HUES6 (cell line): ENCODE results near the gene DLX6.
A peak's percentile ranks its signal among the peaks of the same experiment; 100 is the strongest.

Source experiments
- H3K27ac ChIP-seq: 2 replicates; pipeline ENCODE4 v1.7.0; 2013; ENCODE audit warnings: low read depth, mild to moderate bottlenecking, low read length, inconsistent platforms
- H3K27me3 ChIP-seq: 2 replicates; pipeline ENCODE4 v1.6.1; 2013; ENCODE audit warnings: low read length; ENCODE audit not compliant: control insufficient read depth, insufficient read depth
- H3K36me3 ChIP-seq: 2 replicates; pipeline ENCODE4 v1.6.1; 2013; ENCODE audit warnings: low read length; ENCODE audit not compliant: control insufficient read depth, insufficient read depth
- H3K4me1 ChIP-seq: 2 replicates; pipeline ENCODE4 v1.6.1; 2013; ENCODE audit warnings: low read length; ENCODE audit not compliant: control insufficient read depth, insufficient read depth
- H3K4me3 ChIP-seq: 2 replicates; pipeline ENCODE4 v1.5.1; 2013; ENCODE audit warnings: low read depth, low read length
- H3K9ac ChIP-seq: one replicate; pipeline ENCODE4 v1.6.1; 2013; ENCODE audit warnings: mild to moderate bottlenecking, low read length
- H3K9me3 ChIP-seq: 2 replicates; pipeline ENCODE4 v1.6.1; 2013; ENCODE audit warnings: low read depth, low read length; ENCODE audit not compliant: control insufficient read depth, insufficient read depth

The DLX6 gene

DNA sequence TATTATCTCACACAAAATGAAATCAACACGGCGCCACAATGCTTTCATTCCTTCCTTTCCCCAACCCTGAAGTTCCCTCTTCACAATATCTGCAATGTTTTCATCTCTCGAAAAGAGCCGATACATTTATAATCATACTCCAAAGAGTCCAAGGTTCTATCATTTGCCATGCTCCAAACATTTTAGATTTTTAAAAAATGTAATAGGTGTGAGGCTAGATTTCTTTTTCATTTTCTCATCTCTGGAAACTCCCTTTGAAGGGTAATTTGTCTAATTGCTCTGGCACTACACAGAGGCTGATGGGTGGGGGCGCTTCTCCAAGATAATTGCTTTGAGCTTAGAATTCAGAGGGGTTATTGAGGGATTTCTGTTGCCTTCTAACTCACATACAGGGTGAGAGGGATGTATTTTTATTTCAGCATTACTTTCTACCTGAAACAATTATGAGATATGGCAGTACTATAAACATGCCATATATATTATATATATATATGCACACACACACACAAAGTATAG lies 14.4 kb downstream of the DLX6 start:
- no peak overlapping the region for H3K27ac ChIP-seq
- no peaks in the 10 kb centered on the region for H3K36me3 ChIP-seq
- no peak overlapping the region for H3K4me3 ChIP-seq
- H3K4me1 ChIP-seq = peaks cover 58% of the 10 kb centered on the region
- H3K9me3 ChIP-seq = no peaks in the 10 kb centered on the region
- H3K9ac ChIP-seq = no peak overlapping the region
- peaks cover 100% of the 10 kb centered on the region for H3K27me3 ChIP-seq

- H3K27me3 ChIP-seq = peaks cover 100% of the 10 kb centered on the region
- H3K4me3 ChIP-seq = peak overlapping the region; percentile 54
- no peaks in the 10 kb centered on the region for H3K36me3 ChIP-seq
- H3K9ac ChIP-seq = no peak overlapping the region
- H3K27ac ChIP-seq = no peak overlapping the region
- peaks cover 67% of the 10 kb centered on the region for H3K4me1 ChIP-seq
- H3K9me3 ChIP-seq = no peaks in the 10 kb centered on the region
These were observed 15.2 kb downstream of the DLX6 start for GRCh38 chr7:97020601-97020995.

DNA sequence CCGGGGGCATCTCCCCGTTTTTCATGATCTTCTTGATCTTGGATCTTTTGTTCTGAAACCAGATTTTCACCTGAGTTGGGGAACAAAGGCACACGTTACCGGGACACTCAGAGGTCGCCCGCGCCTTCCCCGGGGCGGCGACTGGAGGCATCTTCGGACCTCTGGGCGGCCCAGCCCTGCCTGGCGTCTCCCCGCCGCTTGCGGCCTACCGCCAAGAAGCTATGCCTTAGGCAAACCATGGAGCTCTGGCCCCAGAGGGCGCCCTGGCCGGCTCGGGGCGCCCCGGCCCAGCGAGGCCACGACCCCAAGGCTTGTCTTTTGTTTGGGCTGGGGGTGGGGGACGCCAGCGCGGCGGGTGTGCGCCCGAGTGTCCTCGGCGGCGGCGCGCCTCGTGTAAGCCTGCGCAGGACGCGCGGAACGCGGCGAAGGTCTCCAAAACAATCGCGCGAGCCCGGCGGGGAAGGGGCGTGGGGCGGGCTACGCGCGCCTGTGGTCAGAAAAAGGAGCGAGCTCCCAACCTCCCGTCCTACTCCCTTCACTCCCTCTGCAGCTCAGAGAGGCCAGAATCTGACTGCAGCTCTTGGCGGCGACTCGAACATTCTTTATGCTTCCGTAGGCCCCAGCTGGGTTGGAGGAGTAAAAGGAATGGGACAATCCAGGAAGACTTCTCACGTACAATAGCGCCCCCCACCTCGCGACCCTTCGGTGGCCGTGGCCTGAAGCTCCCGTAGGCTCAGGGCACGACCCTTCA lies 15.8 kb downstream of the DLX6 start:
- Histone ChIP-seq H3K9ac (no peak overlapping the region), H3K36me3 (no peaks in the 10 kb centered on the region), H3K27me3 (peaks cover 100% of the 10 kb centered on the region), H3K27ac (no peak overlapping the region), H3K4me3 (peak overlapping the region; percentile 54), H3K4me1 (peaks cover 72% of the 10 kb centered on the region), H3K9me3 (no peaks in the 10 kb centered on the region)

- Histone ChIP-seq H3K4me3 (peak overlapping the region; percentile 54), H3K4me1 (peaks cover 74% of the 10 kb centered on the region)
These were observed 16.6 kb downstream of the DLX6 start for GRCh38 chr7:97021747-97022490.

GRCh38 chr7:97022491-97023306 lies 17.3 kb downstream of the DLX6 start:
- peaks cover 73% of the 10 kb centered on the region for H3K4me1 ChIP-seq
- H3K36me3 ChIP-seq = no peaks in the 10 kb centered on the region
- H3K27me3 ChIP-seq = peaks cover 100% of the 10 kb centered on the region
- H3K9ac ChIP-seq = no peak overlapping the region
- H3K27ac ChIP-seq = no peak overlapping the region
- H3K9me3 ChIP-seq = no peaks in the 10 kb centered on the region
- H3K4me3 ChIP-seq = peak overlapping the region; percentile 54

More at GRCh38 chr7:97021747-97022490, 16.6 kb downstream of the DLX6 start:
- no peaks in the 10 kb centered on the region for H3K36me3 ChIP-seq
- H3K9me3 ChIP-seq = no peaks in the 10 kb centered on the region
- H3K27ac ChIP-seq = no peak overlapping the region
- H3K27me3 ChIP-seq = peaks cover 100% of the 10 kb centered on the region
- H3K9ac ChIP-seq = no peak overlapping the region

- Histone ChIP-seq H3K36me3 (no peaks in the 10 kb centered on the region), H3K27ac (no peak within 1 kb of the TSS), H3K4me1 (peaks cover 66% of the 10 kb centered on the region), H3K9ac (no peak within 1 kb of the TSS), H3K9me3 (no peaks in the 10 kb centered on the region), H3K4me3 (peak within 1 kb of the TSS; percentile 61), H3K27me3 (peaks cover 95% of the 10 kb centered on the region)
These were observed 19.1 kb downstream of the DLX6 start, which contains the start of gene DLX5 for GRCh38 chr7:97024209-97025129. Gene DLX5, minus strand, starts transcription at chr7:97024831. Its CDS starts 208 bp downstream, at chr7:97024623.

- Histone ChIP-seq H3K4me1 (peaks cover 66% of the 10 kb centered on the region), H3K27me3 (peaks cover 91% of the 10 kb centered on the region), H3K36me3 (no peaks in the 10 kb centered on the region), H3K9ac (no peak overlapping the region), H3K4me3 (peak overlapping the region; percentile 61), H3K27ac (no peak overlapping the region), H3K9me3 (no peaks in the 10 kb centered on the region)
These were observed 19.8 kb downstream of the DLX6 start for GRCh38 chr7:97025130-97025499.

DNA sequence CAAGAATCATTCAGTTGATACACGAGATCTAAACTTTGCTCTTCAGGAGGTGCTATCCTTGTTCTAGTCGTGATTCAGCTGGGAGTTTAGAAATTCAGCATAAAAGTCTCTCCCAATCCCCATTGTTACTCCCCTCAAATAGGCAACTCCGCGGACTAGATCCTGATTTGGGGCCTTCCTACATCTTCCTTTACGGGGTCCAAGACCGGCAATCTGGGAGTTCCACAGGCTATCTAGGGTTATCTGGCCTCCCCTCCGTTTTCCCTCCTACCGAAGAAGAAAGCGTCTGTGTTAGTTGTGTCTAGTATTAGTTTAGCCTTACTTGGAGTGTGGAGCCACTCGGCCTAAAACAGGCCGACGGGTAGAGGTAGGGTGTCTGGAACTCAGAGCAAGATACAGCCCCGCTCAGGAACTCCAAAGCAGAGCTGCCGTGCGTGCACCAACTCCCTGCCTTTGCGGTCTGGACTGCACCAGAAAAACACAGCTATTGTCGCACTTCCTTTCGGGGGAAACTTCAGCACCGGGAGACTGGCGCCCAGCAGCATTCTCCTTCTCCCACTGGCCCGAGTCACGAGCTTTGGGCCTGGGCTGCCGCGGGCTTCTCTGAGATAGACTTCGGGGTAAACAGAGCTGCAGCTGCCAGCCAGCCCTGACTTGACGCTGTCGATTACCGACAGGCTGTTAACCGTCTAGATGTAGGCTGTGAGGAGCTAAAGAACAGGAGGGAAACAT lies 20.8 kb downstream of the DLX6 start:
- Histone ChIP-seq H3K27ac (no peak overlapping the region), H3K9me3 (no peaks in the 10 kb centered on the region), H3K9ac (no peak overlapping the region), H3K4me1 (peaks cover 59% of the 10 kb centered on the region), H3K27me3 (peaks cover 90% of the 10 kb centered on the region), H3K4me3 (peak overlapping the region; percentile 24), H3K36me3 (no peaks in the 10 kb centered on the region)

DNA sequence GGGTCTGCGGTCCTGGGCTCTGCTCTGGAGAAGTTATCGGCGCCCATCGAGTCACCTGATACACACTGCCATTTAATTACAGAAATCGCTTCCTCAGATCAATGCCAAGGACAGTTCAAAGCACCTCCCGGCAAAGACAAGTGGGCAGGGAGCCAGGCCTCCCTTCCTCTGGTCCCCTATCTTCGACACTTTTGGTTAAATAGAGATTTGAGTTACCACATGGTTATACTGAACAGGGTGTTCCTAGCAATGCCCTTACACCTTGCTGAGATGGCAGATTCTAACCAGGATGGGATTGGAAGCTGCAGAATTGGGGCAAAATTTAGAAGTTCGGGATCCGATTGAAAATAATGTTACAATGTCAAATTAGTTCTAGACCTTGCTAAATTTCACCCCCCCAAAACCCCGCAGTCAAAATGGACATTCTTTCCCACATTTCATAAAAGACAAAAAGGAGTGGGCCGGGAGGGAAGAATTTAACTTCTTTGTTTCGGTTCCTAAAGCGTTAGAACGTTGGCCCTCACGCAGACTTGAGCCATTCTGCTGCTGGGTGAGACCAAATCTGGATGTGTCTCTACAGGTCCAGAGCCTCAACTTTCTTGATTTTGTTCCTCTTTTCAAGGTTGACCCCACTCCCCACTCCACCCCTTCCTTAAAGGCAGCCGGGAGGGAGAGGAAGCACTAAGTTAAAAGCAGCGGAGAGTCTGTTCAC lies 21.5 kb downstream of the DLX6 start:
- Histone ChIP-seq H3K4me3 (peak overlapping the region; percentile 46), H3K27me3 (peaks cover 90% of the 10 kb centered on the region), H3K9ac (no peak overlapping the region), H3K4me1 (peaks cover 54% of the 10 kb centered on the region), H3K27ac (no peak overlapping the region), H3K9me3 (no peaks in the 10 kb centered on the region), H3K36me3 (no peaks in the 10 kb centered on the region)
